OCI-LY1 (cell line): ENCODE measurements around the gene HDDC3.

Experiments used
- H2AFZ ChIP-seq: fragments of 200-600 bp; sonication (generic), shearing (Covaris generic); 2 replicates; pipeline ENCODE4 v1.6.0; 2014; ENCODE audit warnings: antibody characterized with exemption, mild to moderate bottlenecking, low read length
- H3F3A ChIP-seq: fragments of 200-600 bp; sonication (generic), shearing (Covaris generic); 2 replicates; pipeline ENCODE4 v1.6.0; 2014; ENCODE audit warnings: mild to moderate bottlenecking, antibody characterized with exemption, low read length, moderate library complexity; ENCODE audit not compliant: insufficient read depth
- H3K27ac ChIP-seq: fragments of 200-600 bp; sonication (generic); 2 replicates; pipeline ENCODE4 v1.5.1; 2014; ENCODE audit warnings: low read length, mixed run types, mild to moderate bottlenecking, low read depth; ENCODE audit not compliant: poor library complexity, severe bottlenecking
- H3K27me3 ChIP-seq: fragments of 200-600 bp; sonication (generic); 2 replicates; pipeline ENCODE4 v1.6.0; 2014; ENCODE audit warnings: antibody characterized with exemption, mild to moderate bottlenecking, low read length, moderate library complexity; ENCODE audit not compliant: insufficient read depth
- H3K36me3 ChIP-seq: fragments of 200-600 bp; sonication (generic); 2 replicates; pipeline ENCODE4 v1.6.1; 2014; ENCODE audit warnings: mild to moderate bottlenecking, antibody characterized with exemption, low read length, moderate library complexity, mixed read lengths; ENCODE audit not compliant: insufficient read depth
- H3K4me1 ChIP-seq: fragments of 200-600 bp; sonication (generic); 2 replicates; pipeline ENCODE4 v1.5.1; 2014; ENCODE audit warnings: mild to moderate bottlenecking, low read length, moderate library complexity; ENCODE audit not compliant: insufficient read depth, severe bottlenecking
- H3K4me2 ChIP-seq: fragments of 200-600 bp; sonication (generic), shearing (Covaris generic); 2 replicates; pipeline ENCODE4 v1.6.1; 2014; ENCODE audit warnings: low read length
- H3K4me3 ChIP-seq: fragments of 200-600 bp; sonication (generic); 2 replicates; pipeline ENCODE4 v1.5.1; 2014; ENCODE audit warnings: low read length, low read depth, mild to moderate bottlenecking, mixed read lengths; ENCODE audit not compliant: poor library complexity, severe bottlenecking
- H3K79me2 ChIP-seq: fragments of 200-600 bp; shearing (Covaris generic); 2 replicates; pipeline ENCODE4 v1.6.1; 2016; ENCODE audit warnings: mixed run types, low read length, mixed read lengths; ENCODE audit not compliant: insufficient read depth
- H3K9ac ChIP-seq: fragments of 200-600 bp; sonication (generic), shearing (Covaris generic); 2 replicates; pipeline ENCODE4 v1.6.1; 2014; ENCODE audit warnings: mild to moderate bottlenecking, low read length, mixed read lengths
- H3K9me2 ChIP-seq: fragments of 200-600 bp; sonication (generic), shearing (Covaris generic); 2 replicates; pipeline ENCODE4 v1.6.1; 2014; ENCODE audit warnings: low read depth, mild to moderate bottlenecking, low read length, mixed read lengths
- H3K9me3 ChIP-seq: fragments of 200-600 bp; shearing (Covaris generic); 2 replicates; pipeline ENCODE4 v1.6.1; 2014; ENCODE audit warnings: low read length, mixed read lengths
- H4K20me1 ChIP-seq: fragments of 200-600 bp; sonication (generic), shearing (Covaris generic); 2 replicates; pipeline ENCODE4 v1.6.0; 2016; ENCODE audit warnings: mild to moderate bottlenecking, low read length; ENCODE audit not compliant: insufficient read depth
- CTCF ChIP-seq: fragments of 200-600 bp; sonication (generic), shearing (Covaris generic); IDR thresholded peaks from 2 replicates; pipeline ENCODE4 v1.5.1; 2017; ENCODE audit warnings: mild to moderate bottlenecking, antibody characterized with exemption, low read length, moderate library complexity, mixed read lengths
- EZH2 ChIP-seq: fragments of 200-600 bp; sonication (generic), shearing (Covaris generic); IDR thresholded peaks from 2 replicates; pipeline ENCODE4 v1.8.0; 2017; ENCODE audit warnings: borderline replicate concordance, mixed run types, mild to moderate bottlenecking, antibody characterized with exemption, low read length, moderate library complexity, mixed read lengths

Gene HDDC3

GRCh38 chr15:90979582-90979981, 47.2 kb upstream of the HDDC3 start:
- Histone ChIP-seq H2AFZ (no peak overlapping the region), H3K36me3 (peaks cover 100% of the 10 kb centered on the region), H3K9me3 (no peaks in the 10 kb centered on the region), H3K9me2 (no peaks in the 10 kb centered on the region), H3K9ac (no peak overlapping the region), H3K27me3 (no peaks in the 10 kb centered on the region), H3K4me3 (no peak overlapping the region), H4K20me1 (no peaks in the 10 kb centered on the region), H3K4me1 (peaks cover 3% of the 10 kb centered on the region), H3K79me2 (peaks cover 4% of the 10 kb centered on the region), H3K27ac (no peak overlapping the region), H3K4me2 (no peak overlapping the region), H3F3A (no peaks in the 10 kb centered on the region)
- TF ChIP-seq EZH2 (no peak), CTCF (no peak)

GRCh38 chr15:90974216-90974615, 41.9 kb upstream of the HDDC3 start:
- H3K9me3 ChIP-seq, result no peaks in the 10 kb centered on the region
- H3K4me1 ChIP-seq, result no peaks in the 10 kb centered on the region
- H3K36me3 ChIP-seq, result peaks cover 89% of the 10 kb centered on the region
- no peaks in the 10 kb centered on the region for H3K27me3 ChIP-seq
- no peak overlapping the region for H2AFZ ChIP-seq
- H3K9me2 ChIP-seq, result no peaks in the 10 kb centered on the region
- no peak overlapping the region for H3K4me2 ChIP-seq
- no peaks in the 10 kb centered on the region for H3F3A ChIP-seq
- H3K27ac ChIP-seq, result no peak overlapping the region
- no peaks in the 10 kb centered on the region for H3K79me2 ChIP-seq
- TF ChIP-seq EZH2 (no peak), CTCF (no peak)
- H3K4me3 ChIP-seq, result no peak overlapping the region
- no peak overlapping the region for H3K9ac ChIP-seq
- H4K20me1 ChIP-seq, result no peaks in the 10 kb centered on the region

- H3K79me2 ChIP-seq, result no peaks in the 10 kb centered on the region
- no peak for TF ChIP-seq EZH2
- TF ChIP-seq CTCF, result no peak
- H3K4me1 ChIP-seq, result no peaks in the 10 kb centered on the region
- H3K36me3 ChIP-seq, result peaks cover 89% of the 10 kb centered on the region
- H3K27me3 ChIP-seq, result no peaks in the 10 kb centered on the region
- H3K9me3 ChIP-seq, result no peaks in the 10 kb centered on the region
- H3K4me2 ChIP-seq, result no peak overlapping the region
- no peaks in the 10 kb centered on the region for H3K9me2 ChIP-seq
- H4K20me1 ChIP-seq, result no peaks in the 10 kb centered on the region
- H3K4me3 ChIP-seq, result no peak overlapping the region
- no peaks in the 10 kb centered on the region for H3F3A ChIP-seq
- no peak overlapping the region for H2AFZ ChIP-seq
- H3K9ac ChIP-seq, result no peak overlapping the region
- no peak overlapping the region for H3K27ac ChIP-seq
Measured at GRCh38 chr15:90972133-90972532, 39.8 kb upstream of the HDDC3 start.
